ENCODE measurements around the gene MSL1. TPM values are rescaled to one million over a fixed set of nuclear protein-coding genes. Genes with fewer than 3 reads are reported as not detected.

The MSL1 gene
- polyA plus RNA-seq, 1 donor from 2014 or later: 137 TPM

DNA sequence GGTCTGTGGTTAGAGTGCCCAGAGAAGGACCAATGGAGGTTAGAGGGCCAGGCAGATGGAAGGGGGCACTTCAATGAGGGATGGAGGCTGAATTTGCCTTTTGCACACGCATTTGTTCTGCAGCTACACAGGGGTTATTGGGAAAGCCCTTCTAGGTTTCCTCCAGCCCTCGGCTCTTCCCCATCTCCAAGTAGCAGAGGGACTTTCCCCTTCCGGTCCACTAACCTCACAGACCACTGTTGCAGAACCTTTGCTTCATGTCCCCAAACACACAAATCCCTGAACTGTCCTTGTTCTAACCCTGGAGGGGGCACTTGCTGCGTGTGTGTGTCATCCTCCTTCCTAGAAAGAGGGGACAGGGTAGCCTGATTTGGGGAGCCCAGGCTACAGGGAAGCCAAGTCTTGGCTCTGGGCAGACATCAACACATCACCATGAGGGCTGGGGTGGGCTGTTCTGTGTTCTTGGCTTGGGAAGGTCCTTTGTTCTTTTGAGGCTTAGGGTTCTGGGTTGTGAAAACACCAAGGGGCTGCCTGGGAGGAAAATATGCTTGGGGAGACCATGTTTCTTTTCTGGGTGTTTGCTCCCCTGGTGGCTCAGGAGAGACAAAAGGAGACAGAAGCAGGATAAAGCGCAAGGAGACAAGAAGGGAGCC, 14.1 kb upstream of the MSL1 start:
- no peaks in the 10 kb centered on the region for H3K79me2 ChIP-seq (replicated peaks; ENCODE audit: insufficient read depth, low read length)
- H2AFZ ChIP-seq (ENCODE audit: low read depth, low read length): no peak overlapping the region
- H3K4me3 ChIP-seq (ENCODE audit: low read length): no peak overlapping the region
- H3K9me3 ChIP-seq (ENCODE audit: low read length): no peaks in the 10 kb centered on the region
- H3K27ac ChIP-seq (ENCODE audit: low read length): no peak overlapping the region
- no peaks in the 10 kb centered on the region for H3K9me2 ChIP-seq (ENCODE audit: insufficient read depth, low read length)
- peak overlapping the region; percentile 13 for H3K9ac ChIP-seq (ENCODE audit: low read length)
- no peaks in the 10 kb centered on the region for H3F3A ChIP-seq (ENCODE audit: insufficient read depth, low read length, poor library complexity, severe bottlenecking)
- H3K4me2 ChIP-seq (ENCODE audit: low read length): no peak overlapping the region
- no peaks in the 10 kb centered on the region for H4K20me1 ChIP-seq (ENCODE audit: insufficient read depth)
- TF ChIP-seq SMC3 (conservative IDR thresholded peaks at IDR 0.05; ENCODE audit: poor library complexity) (no peak), MXI1 (conservative IDR thresholded peaks at IDR 0.05; ENCODE audit: poor library complexity, severe bottlenecking) (no peak), RAD21 (conservative IDR thresholded peaks at IDR 0.05) (no peak), EP300 (conservative IDR thresholded peaks at IDR 0.05; ENCODE audit: poor library complexity, severe bottlenecking) (no peak), POLR2AphosphoS5 (IDR thresholded peaks at IDR 0.05) (no peak), EZH2 (IDR thresholded peaks at IDR 0.05; ENCODE audit: borderline replicate concordance, insufficient read depth, low read length, poor library complexity, severe bottlenecking) (no peak), TAF1 (IDR thresholded peaks at IDR 0.05; ENCODE audit: low read depth) (no peak)
- TF ChIP-seq, protein P1, sequence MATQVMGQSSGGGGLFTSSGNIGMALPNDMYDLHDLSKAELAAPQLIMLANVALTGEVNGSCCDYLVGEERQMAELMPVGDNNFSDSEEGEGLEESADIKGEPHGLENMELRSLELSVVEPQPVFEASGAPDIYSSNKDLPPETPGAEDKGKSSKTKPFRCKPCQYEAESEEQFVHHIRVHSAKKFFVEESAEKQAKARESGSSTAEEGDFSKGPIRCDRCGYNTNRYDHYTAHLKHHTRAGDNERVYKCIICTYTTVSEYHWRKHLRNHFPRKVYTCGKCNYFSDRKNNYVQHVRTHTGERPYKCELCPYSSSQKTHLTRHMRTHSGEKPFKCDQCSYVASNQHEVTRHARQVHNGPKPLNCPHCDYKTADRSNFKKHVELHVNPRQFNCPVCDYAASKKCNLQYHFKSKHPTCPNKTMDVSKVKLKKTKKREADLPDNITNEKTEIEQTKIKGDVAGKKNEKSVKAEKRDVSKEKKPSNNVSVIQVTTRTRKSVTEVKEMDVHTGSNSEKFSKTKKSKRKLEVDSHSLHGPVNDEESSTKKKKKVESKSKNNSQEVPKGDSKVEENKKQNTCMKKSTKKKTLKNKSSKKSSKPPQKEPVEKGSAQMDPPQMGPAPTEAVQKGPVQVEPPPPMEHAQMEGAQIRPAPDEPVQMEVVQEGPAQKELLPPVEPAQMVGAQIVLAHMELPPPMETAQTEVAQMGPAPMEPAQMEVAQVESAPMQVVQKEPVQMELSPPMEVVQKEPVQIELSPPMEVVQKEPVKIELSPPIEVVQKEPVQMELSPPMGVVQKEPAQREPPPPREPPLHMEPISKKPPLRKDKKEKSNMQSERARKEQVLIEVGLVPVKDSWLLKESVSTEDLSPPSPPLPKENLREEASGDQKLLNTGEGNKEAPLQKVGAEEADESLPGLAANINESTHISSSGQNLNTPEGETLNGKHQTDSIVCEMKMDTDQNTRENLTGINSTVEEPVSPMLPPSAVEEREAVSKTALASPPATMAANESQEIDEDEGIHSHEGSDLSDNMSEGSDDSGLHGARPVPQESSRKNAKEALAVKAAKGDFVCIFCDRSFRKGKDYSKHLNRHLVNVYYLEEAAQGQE (IDR thresholded peaks at IDR 0.05; ENCODE audit: borderline replicate concordance): no peak
- TF ChIP-seq, protein P2, sequence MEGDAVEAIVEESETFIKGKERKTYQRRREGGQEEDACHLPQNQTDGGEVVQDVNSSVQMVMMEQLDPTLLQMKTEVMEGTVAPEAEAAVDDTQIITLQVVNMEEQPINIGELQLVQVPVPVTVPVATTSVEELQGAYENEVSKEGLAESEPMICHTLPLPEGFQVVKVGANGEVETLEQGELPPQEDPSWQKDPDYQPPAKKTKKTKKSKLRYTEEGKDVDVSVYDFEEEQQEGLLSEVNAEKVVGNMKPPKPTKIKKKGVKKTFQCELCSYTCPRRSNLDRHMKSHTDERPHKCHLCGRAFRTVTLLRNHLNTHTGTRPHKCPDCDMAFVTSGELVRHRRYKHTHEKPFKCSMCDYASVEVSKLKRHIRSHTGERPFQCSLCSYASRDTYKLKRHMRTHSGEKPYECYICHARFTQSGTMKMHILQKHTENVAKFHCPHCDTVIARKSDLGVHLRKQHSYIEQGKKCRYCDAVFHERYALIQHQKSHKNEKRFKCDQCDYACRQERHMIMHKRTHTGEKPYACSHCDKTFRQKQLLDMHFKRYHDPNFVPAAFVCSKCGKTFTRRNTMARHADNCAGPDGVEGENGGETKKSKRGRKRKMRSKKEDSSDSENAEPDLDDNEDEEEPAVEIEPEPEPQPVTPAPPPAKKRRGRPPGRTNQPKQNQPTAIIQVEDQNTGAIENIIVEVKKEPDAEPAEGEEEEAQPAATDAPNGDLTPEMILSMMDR (IDR thresholded peaks at IDR 0.05; ENCODE audit: poor library complexity, severe bottlenecking): no peak
- H3K36me3 ChIP-seq (ENCODE audit: insufficient read depth, low read length): no peaks in the 10 kb centered on the region
- H3K27me3 ChIP-seq (ENCODE audit: insufficient read depth, low read depth, low read length): no peaks in the 10 kb centered on the region

DNA sequence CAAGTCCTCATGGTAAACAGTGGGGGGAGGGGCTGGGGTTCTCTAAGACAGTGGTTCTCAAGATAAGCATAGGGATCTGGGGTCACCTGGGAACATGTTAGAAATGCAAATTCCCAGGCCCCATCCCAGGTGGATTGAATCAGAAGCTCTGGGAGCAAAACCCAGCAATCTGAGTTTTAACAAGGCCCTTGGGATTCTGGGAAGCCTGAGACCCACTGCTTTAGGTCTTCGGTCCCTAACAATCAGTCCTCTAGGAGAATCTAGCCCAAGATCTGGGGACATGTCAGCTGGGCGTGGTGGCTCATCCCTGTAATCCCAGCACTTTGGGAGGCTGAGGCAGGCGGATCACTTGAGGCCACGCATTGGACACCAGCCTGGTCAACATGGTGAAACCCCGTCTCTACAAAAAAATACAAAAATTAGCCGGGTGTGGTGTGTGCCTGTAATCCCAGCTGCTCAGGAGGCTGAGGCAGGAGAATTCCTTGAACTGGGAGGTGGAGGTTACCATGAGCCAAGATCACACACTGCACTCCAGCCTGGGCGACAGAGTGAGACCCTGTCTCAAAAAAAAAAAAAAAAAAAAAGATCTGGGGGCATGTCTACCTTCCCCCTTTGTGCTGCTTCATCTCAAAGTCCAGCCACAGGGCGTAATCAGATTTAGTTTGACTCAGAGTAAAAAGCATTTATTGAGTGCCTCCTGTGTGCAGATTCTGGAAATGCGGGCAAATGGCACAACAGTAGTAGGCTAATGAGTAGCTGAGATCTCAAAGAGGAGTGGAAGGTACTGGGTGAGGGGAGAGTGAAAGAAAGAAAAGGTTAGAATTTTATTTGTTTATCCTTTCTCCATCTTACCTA, 12.6 kb upstream of the MSL1 start:
- H3K4me3 ChIP-seq (ENCODE audit: low read length): no peak overlapping the region
- no peaks in the 10 kb centered on the region for H3K9me2 ChIP-seq (ENCODE audit: insufficient read depth, low read length)
- H3K36me3 ChIP-seq (ENCODE audit: insufficient read depth, low read length): no peaks in the 10 kb centered on the region
- no peak overlapping the region for H3K9ac ChIP-seq (ENCODE audit: low read length)
- no peak overlapping the region for H2AFZ ChIP-seq (ENCODE audit: low read depth, low read length)
- no peaks in the 10 kb centered on the region for H3F3A ChIP-seq (ENCODE audit: insufficient read depth, low read length, poor library complexity, severe bottlenecking)
- H4K20me1 ChIP-seq (ENCODE audit: insufficient read depth): no peaks in the 10 kb centered on the region
- no peak overlapping the region for H3K27ac ChIP-seq (ENCODE audit: low read length)
- TF ChIP-seq MXI1 (conservative IDR thresholded peaks at IDR 0.05; ENCODE audit: poor library complexity, severe bottlenecking) (no peak), EP300 (conservative IDR thresholded peaks at IDR 0.05; ENCODE audit: poor library complexity, severe bottlenecking) (no peak), TAF1 (IDR thresholded peaks at IDR 0.05; ENCODE audit: low read depth) (no peak), EZH2 (IDR thresholded peaks at IDR 0.05; ENCODE audit: borderline replicate concordance, insufficient read depth, low read length, poor library complexity, severe bottlenecking) (no peak), POLR2AphosphoS5 (IDR thresholded peaks at IDR 0.05) (no peak), SMC3 (conservative IDR thresholded peaks at IDR 0.05; ENCODE audit: poor library complexity) (no peak), RAD21 (conservative IDR thresholded peaks at IDR 0.05) (no peak)
- TF ChIP-seq, protein P1 (IDR thresholded peaks at IDR 0.05; ENCODE audit: borderline replicate concordance): no peak
- TF ChIP-seq, protein P2 (IDR thresholded peaks at IDR 0.05; ENCODE audit: poor library complexity, severe bottlenecking): no peak
- H3K9me3 ChIP-seq (ENCODE audit: low read length): no peaks in the 10 kb centered on the region
- no peaks in the 10 kb centered on the region for H3K27me3 ChIP-seq (ENCODE audit: insufficient read depth, low read depth, low read length)
- H3K79me2 ChIP-seq (replicated peaks; ENCODE audit: insufficient read depth, low read length): no peaks in the 10 kb centered on the region
- H3K4me2 ChIP-seq (ENCODE audit: low read length): no peak overlapping the region
